ENCODE results near the gene AUTS2.

Gene AUTS2

GRCh38 chr7:70781922-70782311 is 1183.6 kb downstream of the AUTS2 start:
- TF ChIP-seq CTCF (IDR thresholded peaks at IDR 0.05; ENCODE audit: low read depth, low read length): no peak

GRCh38 chr7:70782796-70783195 is 1184.5 kb downstream of the AUTS2 start:
- H3K4me3 ChIP-seq (replicated peaks in 1 of 2; ENCODE audit: low read depth in 2 of 2, low read length in 2 of 2): no peak overlapping the region
- DNase-seq (ENCODE audit: low read depth in 2 of 2): no peak
- no peak for TF ChIP-seq CTCF (IDR thresholded peaks at IDR 0.05; ENCODE audit: low read depth, low read length)

More at GRCh38 chr7:70781922-70782311, 1183.6 kb downstream of the AUTS2 start:
- H3K4me3 ChIP-seq (replicated peaks in 1 of 2; ENCODE audit: low read depth in 2 of 2, low read length in 2 of 2): no peak overlapping the region
- DNase-seq (ENCODE audit: low read depth in 2 of 2): no peak

GRCh38 chr7:70785427-70785826 is 1187.2 kb downstream of the AUTS2 start:
- DNase-seq (ENCODE audit: low read depth in 2 of 2): no peak
- no peak overlapping the region for H3K4me3 ChIP-seq (replicated peaks in 1 of 2; ENCODE audit: low read depth in 2 of 2, low read length in 2 of 2)
- TF ChIP-seq CTCF (IDR thresholded peaks at IDR 0.05; ENCODE audit: low read depth, low read length): no peak

- H3K4me3 ChIP-seq (replicated peaks in 1 of 2; ENCODE audit: low read depth in 2 of 2, low read length in 2 of 2): no peak overlapping the region
- no peak for TF ChIP-seq CTCF (IDR thresholded peaks at IDR 0.05; ENCODE audit: low read depth, low read length)
- DNase-seq (ENCODE audit: low read depth in 2 of 2): no peak
Measured at GRCh38 chr7:70786076-70786475, 1187.8 kb downstream of the AUTS2 start.

- no peak for TF ChIP-seq CTCF (IDR thresholded peaks at IDR 0.05; ENCODE audit: low read depth, low read length)
- no peak for DNase-seq (ENCODE audit: low read depth in 2 of 2)
- H3K4me3 ChIP-seq (replicated peaks in 1 of 2; ENCODE audit: low read depth in 2 of 2, low read length in 2 of 2): no peak overlapping the region
Measured at GRCh38 chr7:70787286-70787685, 1189.0 kb downstream of the AUTS2 start.

GRCh38 chr7:70787771-70788170 is 1189.5 kb downstream of the AUTS2 start:
- no peak for DNase-seq (ENCODE audit: low read depth in 2 of 2)
- no peak overlapping the region for H3K4me3 ChIP-seq (replicated peaks in 1 of 2; ENCODE audit: low read depth in 2 of 2, low read length in 2 of 2)
- TF ChIP-seq CTCF (IDR thresholded peaks at IDR 0.05; ENCODE audit: low read depth, low read length): no peak

GRCh38 chr7:70788276-70788675 is 1190.0 kb downstream of the AUTS2 start:
- DNase-seq (ENCODE audit: low read depth in 2 of 2): no peak
- TF ChIP-seq CTCF (IDR thresholded peaks at IDR 0.05; ENCODE audit: low read depth, low read length): no peak
- H3K4me3 ChIP-seq (replicated peaks in 1 of 2; ENCODE audit: low read depth in 2 of 2, low read length in 2 of 2): no peak overlapping the region
